ENCODE measurements around the gene PCSK9. TPM values are rescaled to one million over a fixed set of nuclear protein-coding genes. Genes with fewer than 3 reads are reported as not detected.

Gene PCSK9
- total RNA-seq, 2 donors from 2014 or later: not detected

DNA sequence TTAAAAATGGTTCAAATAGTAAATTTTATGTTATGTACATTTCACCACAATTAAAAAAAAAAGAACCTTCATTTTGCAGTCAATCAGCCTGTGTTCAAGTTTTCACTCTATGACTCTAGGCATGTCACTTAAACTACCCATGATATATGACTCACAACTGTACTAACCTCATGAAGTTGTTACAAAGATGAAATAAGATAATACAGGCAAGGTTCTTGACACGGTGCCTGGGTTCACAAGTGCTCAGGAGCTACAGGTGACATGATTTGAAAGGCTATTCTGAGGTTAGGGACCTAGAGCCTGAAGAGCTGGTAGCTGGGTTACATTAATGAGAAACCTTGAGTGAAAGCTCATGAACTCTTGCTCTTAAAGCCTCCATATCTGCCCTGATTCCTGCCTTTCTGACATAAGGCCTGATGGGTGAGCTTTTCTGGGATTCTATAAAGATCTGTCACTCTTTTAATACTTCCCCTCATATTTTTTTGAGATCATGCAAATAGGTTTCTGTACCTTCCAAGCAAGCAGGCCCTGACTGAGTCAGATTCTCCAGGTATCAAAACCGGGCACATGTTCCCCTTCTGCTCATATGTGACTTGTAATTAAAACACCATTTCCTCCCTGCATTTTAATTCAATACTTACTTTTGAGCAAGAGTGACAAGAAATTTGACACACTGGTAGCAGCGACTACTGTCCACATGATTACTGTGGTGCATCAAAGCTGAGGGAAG lies 34.0 kb downstream of the PCSK9 start:
- Mint-ChIP-seq H3K36me3 (ENCODE audit: insufficient read depth in 2 of 2) (peaks cover 22 to 36% of the 10 kb centered on the region in 2 donors), H3K27me3 (ENCODE audit: low read depth) (no peaks in the 10 kb centered on the region), H3K4me1 (ENCODE audit: low read depth) (peaks cover 27% of the 10 kb centered on the region), H3K27ac (peak overlapping the region; percentile 97), H3K9me3 (no peaks in the 10 kb centered on the region), H3K4me3 (peak overlapping the region; percentile 30 to 41)
- ATAC-seq (replicated peaks in 1 of 2) (peak; percentile 99), DNase-seq (peak; percentile 43 to 44)

DNA sequence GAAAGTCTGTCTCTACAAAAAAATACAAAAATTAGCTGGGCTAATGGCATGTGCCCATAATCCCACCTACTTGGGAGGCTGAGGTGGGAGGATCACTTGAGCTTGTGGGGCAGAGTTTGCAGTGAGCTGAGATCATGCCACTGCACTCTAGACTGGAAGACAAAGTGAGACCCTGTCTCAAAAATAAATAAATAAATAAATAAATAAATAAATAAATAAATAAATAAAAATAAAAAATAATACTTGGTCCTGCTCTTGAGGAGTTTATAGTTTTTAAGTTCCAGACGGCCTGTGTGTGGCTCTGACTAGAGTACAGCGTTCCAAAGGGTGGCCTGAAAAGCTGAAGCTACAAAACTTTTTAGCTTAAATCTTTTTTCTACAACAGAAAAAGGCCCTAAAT lies 35.1 kb downstream of the PCSK9 start:
- Mint-ChIP-seq H3K27ac (no peak overlapping the region), H3K4me1 (ENCODE audit: low read depth) (peaks cover 27% of the 10 kb centered on the region), H3K9me3 (no peaks in the 10 kb centered on the region), H3K36me3 (ENCODE audit: insufficient read depth in 2 of 2) (peaks cover 18 to 30% of the 10 kb centered on the region in 2 donors), H3K27me3 (ENCODE audit: low read depth) (no peaks in the 10 kb centered on the region), H3K4me3 (no peak overlapping the region)
- no peak for DNase-seq
- no peak for ATAC-seq (replicated peaks in 1 of 2)

DNA sequence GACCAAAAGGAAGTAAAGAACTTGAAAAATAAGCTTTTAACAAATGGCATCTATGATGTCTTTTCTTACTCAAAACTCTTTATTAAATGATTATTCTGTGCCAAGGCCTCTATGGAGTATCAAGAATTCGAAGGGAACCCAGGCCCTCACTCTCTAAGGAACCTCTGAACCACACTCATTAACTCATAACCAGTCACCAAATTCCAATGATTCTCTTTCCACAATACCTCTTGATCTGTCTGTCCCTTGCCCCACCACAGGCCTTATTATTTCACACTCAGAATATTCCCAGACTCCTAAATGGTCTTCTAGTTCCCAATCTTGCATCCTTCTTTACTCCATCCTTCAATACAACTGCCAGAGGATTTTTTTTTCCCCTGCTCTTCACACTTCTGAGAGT lies 37.0 kb downstream of the PCSK9 start:
- no peak for ATAC-seq (replicated peaks in 1 of 2)
- Mint-ChIP-seq H3K9me3 (no peaks in the 10 kb centered on the region), H3K36me3 (ENCODE audit: insufficient read depth in 2 of 2) (peaks cover 10 to 20% of the 10 kb centered on the region in 2 donors), H3K4me3 (no peak overlapping the region), H3K27me3 (ENCODE audit: low read depth) (no peaks in the 10 kb centered on the region), H3K4me1 (ENCODE audit: low read depth) (peaks cover 27% of the 10 kb centered on the region), H3K27ac (peak overlapping the region; percentile 45)
- DNase-seq: no peak

DNA sequence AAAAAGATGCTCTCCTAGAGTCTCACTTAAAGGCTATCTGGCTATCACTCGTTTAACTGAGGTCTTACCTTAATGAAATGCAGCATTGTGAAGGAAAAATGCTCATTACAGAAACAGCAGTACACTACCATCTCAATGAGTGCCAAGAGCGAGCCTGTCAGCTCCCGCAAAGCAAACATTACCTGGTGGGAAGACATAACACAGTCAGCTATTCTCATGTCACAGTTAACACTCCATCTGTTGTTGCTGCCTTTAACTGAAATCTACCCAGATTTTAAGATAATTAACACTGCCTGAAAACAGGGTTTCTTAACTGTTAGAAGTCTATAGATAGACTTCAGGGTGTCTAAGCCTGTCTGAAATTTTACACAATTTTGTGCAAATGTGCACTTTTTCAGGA lies 39.1 kb downstream of the PCSK9 start:
- no peaks in the 10 kb centered on the region for H3K27me3 Mint-ChIP-seq (ENCODE audit: low read depth)
- peaks cover 3 to 19% of the 10 kb centered on the region in 2 donors for H3K36me3 Mint-ChIP-seq (ENCODE audit: insufficient read depth in 2 of 2)
- peaks cover 9% of the 10 kb centered on the region for H3K4me1 Mint-ChIP-seq (ENCODE audit: low read depth)
- ATAC-seq (replicated peaks in 1 of 2): no peak
- no peak for DNase-seq
- H3K4me3 Mint-ChIP-seq: no peak overlapping the region
- H3K9me3 Mint-ChIP-seq: no peaks in the 10 kb centered on the region
- no peak overlapping the region for H3K27ac Mint-ChIP-seq

DNA sequence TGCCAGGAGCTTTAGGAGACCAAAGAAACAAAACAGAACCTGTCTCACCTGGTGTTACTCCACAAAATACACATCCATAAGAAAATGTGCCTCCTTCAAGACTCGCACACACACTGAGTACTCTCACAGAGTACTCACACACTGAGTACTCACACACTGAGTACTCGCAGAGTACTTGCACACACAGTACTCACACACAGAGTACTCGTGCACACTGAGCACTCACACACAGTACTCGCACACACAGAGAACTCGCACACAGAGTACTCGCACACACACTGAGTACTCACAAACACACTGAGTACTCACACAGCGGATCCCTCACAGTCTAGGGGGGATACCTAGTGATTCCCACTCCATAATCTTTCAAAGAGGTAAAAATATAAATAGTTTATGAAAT lies 40.3 kb downstream of the PCSK9 start:
- DNase-seq (no peak), ATAC-seq (replicated peaks in 1 of 2) (no peak)
- no peaks in the 10 kb centered on the region for H3K9me3 Mint-ChIP-seq
- peak overlapping the region; percentile 81 for H3K27ac Mint-ChIP-seq
- H3K27me3 Mint-ChIP-seq (ENCODE audit: low read depth): no peaks in the 10 kb centered on the region
- H3K36me3 Mint-ChIP-seq (ENCODE audit: insufficient read depth in 2 of 2): peaks cover 3 to 15% of the 10 kb centered on the region in 2 donors
- H3K4me1 Mint-ChIP-seq (ENCODE audit: low read depth): no peaks in the 10 kb centered on the region
- H3K4me3 Mint-ChIP-seq: no peak overlapping the region

GRCh38 chr1:55081188-55081904 lies 42.0 kb downstream of the PCSK9 start:
- DNase-seq: no peak
- H3K36me3 Mint-ChIP-seq (ENCODE audit: insufficient read depth in 2 of 2): peaks cover 1 to 15% of the 10 kb centered on the region in 2 donors
- peak overlapping the region; percentile 63 for H3K27ac Mint-ChIP-seq
- H3K4me3 Mint-ChIP-seq: no peak overlapping the region
- no peaks in the 10 kb centered on the region for H3K27me3 Mint-ChIP-seq (ENCODE audit: low read depth)
- ATAC-seq (replicated peaks in 1 of 2): no peak
- H3K4me1 Mint-ChIP-seq (ENCODE audit: low read depth): no peaks in the 10 kb centered on the region
- no peaks in the 10 kb centered on the region for H3K9me3 Mint-ChIP-seq

DNA sequence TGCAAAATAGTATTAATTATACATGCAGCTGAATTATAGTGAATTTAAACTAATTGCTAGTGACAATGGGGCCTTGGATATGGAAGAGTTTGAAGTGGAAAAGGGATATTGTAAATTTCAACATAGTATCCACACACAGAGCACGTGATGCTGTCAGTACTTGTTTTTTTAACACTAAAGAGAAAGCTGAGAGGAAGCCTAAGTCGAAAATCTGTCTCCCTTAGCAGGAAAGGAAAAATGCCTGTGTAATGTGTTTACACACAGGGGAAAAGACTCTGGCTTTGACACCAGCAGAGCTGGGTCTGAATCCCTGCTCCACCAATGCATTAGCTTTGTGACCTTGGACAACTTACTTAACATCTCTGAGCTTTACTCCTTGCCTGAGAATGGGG lies 42.6 kb downstream of the PCSK9 start:
- H3K27me3 Mint-ChIP-seq (ENCODE audit: low read depth): no peaks in the 10 kb centered on the region
- H3K27ac Mint-ChIP-seq: peak overlapping the region; percentile 63
- no peaks in the 10 kb centered on the region for H3K4me1 Mint-ChIP-seq (ENCODE audit: low read depth)
- ATAC-seq (replicated peaks in 1 of 2) (no peak), DNase-seq (no peak)
- H3K9me3 Mint-ChIP-seq: no peaks in the 10 kb centered on the region
- no peak overlapping the region for H3K4me3 Mint-ChIP-seq
- peaks cover 1 to 13% of the 10 kb centered on the region in 2 donors for H3K36me3 Mint-ChIP-seq (ENCODE audit: insufficient read depth in 2 of 2)

DNA sequence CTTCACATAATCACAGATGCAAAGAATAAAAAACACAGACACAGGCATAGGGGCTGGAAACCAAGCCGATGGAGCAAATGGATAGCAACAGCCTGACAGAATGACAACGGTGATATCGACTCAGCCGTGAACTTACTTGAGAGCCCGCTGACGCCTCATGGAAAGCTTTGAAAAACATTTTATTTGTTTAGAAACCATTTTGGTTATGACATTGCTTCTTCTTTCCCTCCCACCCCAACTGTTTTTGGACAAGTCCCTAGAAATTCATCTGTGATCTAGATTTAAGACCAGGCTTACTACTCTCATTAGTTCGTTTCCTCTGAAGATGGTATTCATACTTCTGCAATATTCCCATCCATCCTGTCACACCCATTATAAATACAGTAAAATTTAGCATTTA lies 44.9 kb downstream of the PCSK9 start:
- Mint-ChIP-seq H3K9me3 (no peaks in the 10 kb centered on the region), H3K27me3 (ENCODE audit: low read depth) (no peaks in the 10 kb centered on the region), H3K4me3 (no peak overlapping the region), H3K36me3 (ENCODE audit: insufficient read depth in 2 of 2) (peaks cover 6 to 19% of the 10 kb centered on the region in 2 donors), H3K27ac (no peak overlapping the region), H3K4me1 (ENCODE audit: low read depth) (peaks cover 5% of the 10 kb centered on the region)
- ATAC-seq (replicated peaks in 1 of 2): no peak
- DNase-seq: no peak

GRCh38 chr1:55087439-55087838 lies 48.1 kb downstream of the PCSK9 start:
- H3K27me3 Mint-ChIP-seq (ENCODE audit: low read depth): no peaks in the 10 kb centered on the region
- ATAC-seq (replicated peaks in 1 of 2): no peak
- peaks cover 5% of the 10 kb centered on the region for H3K4me1 Mint-ChIP-seq (ENCODE audit: low read depth)
- no peak overlapping the region for H3K4me3 Mint-ChIP-seq
- peak overlapping the region; percentile 20 for H3K27ac Mint-ChIP-seq
- peaks cover 8 to 23% of the 10 kb centered on the region in 2 donors for H3K36me3 Mint-ChIP-seq (ENCODE audit: insufficient read depth in 2 of 2)
- no peak for DNase-seq
- no peaks in the 10 kb centered on the region for H3K9me3 Mint-ChIP-seq

DNA sequence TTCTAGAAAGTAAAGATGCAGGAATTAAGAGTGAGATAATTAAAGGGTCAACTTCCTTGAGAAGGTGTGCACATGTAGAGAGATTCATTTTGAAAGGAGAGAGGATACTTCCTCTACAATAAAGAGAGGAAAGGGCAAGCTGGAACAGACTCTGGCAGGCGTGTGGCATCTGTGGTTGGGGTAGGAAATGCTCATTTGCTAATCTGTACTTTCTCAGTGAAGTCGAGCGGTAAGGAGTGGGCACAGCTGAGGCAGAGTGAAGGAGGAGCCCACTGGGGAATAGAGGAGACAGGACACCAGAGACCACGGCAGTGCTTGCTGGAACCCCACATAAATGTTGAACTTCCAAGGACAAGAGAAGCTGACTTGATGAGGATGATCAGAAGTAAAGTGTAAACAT lies 49.1 kb downstream of the PCSK9 start:
- Mint-ChIP-seq H3K4me3 (no peak overlapping the region), H3K4me1 (ENCODE audit: low read depth) (peaks cover 5% of the 10 kb centered on the region), H3K27me3 (ENCODE audit: low read depth) (no peaks in the 10 kb centered on the region), H3K9me3 (no peaks in the 10 kb centered on the region), H3K36me3 (ENCODE audit: insufficient read depth in 2 of 2) (peaks cover 8 to 23% of the 10 kb centered on the region in 2 donors), H3K27ac (peak overlapping the region; percentile 27)
- DNase-seq: no peak
- ATAC-seq (replicated peaks in 1 of 2): no peak

DNA sequence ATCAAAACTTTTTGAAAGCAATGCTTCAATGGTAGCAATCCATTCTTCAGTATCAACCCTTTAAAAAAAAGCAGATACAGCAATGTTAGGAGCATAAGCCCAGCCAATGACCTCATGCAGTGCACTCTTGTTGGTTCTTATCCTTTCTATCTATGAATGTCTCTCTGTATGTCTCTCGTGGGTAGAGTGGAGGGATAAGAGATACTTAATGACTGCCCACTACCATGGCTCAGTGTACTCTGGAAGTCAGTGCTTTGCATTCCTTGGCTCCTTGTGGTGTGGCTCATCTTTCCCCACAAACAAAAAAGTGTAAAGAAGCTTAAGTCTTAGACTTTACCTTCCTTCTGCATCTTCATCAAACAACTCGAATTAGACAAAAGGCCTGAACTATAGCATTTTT lies 50.3 kb downstream of the PCSK9 start:
- Mint-ChIP-seq H3K4me3 (no peak overlapping the region), H3K4me1 (ENCODE audit: low read depth) (peaks cover 5% of the 10 kb centered on the region), H3K27ac (no peak overlapping the region), H3K27me3 (ENCODE audit: low read depth) (no peaks in the 10 kb centered on the region), H3K9me3 (no peaks in the 10 kb centered on the region), H3K36me3 (ENCODE audit: insufficient read depth in 2 of 2) (peaks cover 10 to 29% of the 10 kb centered on the region in 2 donors)
- no peak for ATAC-seq (replicated peaks in 1 of 2)
- no peak for DNase-seq

DNA sequence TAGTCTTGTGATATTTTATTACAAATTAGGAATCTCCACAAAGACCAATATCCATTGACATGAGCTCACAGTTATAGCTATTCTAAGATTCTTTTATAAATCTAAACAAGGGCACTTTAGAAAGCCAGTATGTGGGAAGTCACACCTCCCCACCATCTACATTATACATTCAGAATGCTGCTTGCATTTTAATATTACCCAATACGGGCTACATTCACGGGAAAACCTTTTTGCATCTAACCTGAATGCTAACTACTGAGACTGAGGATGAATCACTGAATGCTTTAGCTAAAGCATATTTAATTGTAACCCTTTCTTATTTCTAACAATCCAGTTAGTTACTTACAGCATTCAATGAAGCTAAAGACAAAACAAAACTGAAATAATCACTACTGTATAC lies 53.1 kb downstream of the PCSK9 start:
- Mint-ChIP-seq H3K4me1 (ENCODE audit: low read depth) (peaks cover 5% of the 10 kb centered on the region), H3K27me3 (ENCODE audit: low read depth) (no peaks in the 10 kb centered on the region), H3K4me3 (no peak overlapping the region), H3K36me3 (ENCODE audit: insufficient read depth in 2 of 2) (peaks cover 12 to 33% of the 10 kb centered on the region in 2 donors), H3K9me3 (no peaks in the 10 kb centered on the region), H3K27ac (no peak overlapping the region)
- DNase-seq: no peak
- no peak for ATAC-seq (replicated peaks in 1 of 2)

DNA sequence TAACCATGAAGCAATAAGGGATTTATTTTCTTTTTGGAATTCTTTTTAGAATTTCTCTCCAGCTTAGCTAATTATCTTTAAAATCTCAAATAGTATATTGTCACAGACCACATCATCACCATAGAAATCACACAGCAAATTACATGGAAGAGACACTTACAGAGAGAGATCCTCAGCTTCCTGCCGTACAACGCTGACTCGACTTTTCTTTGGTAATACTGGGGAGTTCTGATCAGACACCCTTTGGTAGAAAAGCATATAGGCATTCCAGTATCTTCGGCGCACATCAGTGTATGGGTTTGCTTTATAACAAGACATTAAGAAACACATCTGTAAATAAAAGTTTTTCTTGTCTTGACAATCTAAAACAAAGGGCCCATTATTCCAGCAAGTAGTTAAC lies 55.7 kb downstream of the PCSK9 start:
- ATAC-seq (replicated peaks in 1 of 2) (no peak), DNase-seq (no peak)
- Mint-ChIP-seq H3K4me1 (ENCODE audit: low read depth) (no peaks in the 10 kb centered on the region), H3K36me3 (ENCODE audit: insufficient read depth in 2 of 2) (peaks cover 4 to 27% of the 10 kb centered on the region in 2 donors), H3K9me3 (no peaks in the 10 kb centered on the region), H3K27ac (peak overlapping the region; percentile 2), H3K4me3 (no peak overlapping the region), H3K27me3 (ENCODE audit: low read depth) (no peaks in the 10 kb centered on the region)

Measured in activated T-cell treated with anti-CD3 and anti-CD28 coated beads, Interleukin-2, amount 50 U/mL, for 72 hours (primary cell).